GM12865 (cell line): Measurements from ENCODE around the gene CALD1.

ENCODE experiments used
- DNase-seq: peaks from one replicate; pipeline ENCODE4 v3.0.0; 2010; ENCODE audit warnings: low read depth
- H3K4me3 ChIP-seq: 2 replicates; pipeline ENCODE4 v1.5.1; 2011; ENCODE audit warnings: mild to moderate bottlenecking, low read depth, low read length, control low read depth
- TF ChIP-seq, protein P1 (sequence below): IDR thresholded peaks from 2 replicates; pipeline ENCODE4 v1.5.1; 2011; ENCODE audit warnings: low read length, control low read depth, low read depth, inconsistent platforms; ENCODE audit not compliant: insufficient read depth; ENCODE audit errors: missing control alignments

The CALD1 gene

DNA sequence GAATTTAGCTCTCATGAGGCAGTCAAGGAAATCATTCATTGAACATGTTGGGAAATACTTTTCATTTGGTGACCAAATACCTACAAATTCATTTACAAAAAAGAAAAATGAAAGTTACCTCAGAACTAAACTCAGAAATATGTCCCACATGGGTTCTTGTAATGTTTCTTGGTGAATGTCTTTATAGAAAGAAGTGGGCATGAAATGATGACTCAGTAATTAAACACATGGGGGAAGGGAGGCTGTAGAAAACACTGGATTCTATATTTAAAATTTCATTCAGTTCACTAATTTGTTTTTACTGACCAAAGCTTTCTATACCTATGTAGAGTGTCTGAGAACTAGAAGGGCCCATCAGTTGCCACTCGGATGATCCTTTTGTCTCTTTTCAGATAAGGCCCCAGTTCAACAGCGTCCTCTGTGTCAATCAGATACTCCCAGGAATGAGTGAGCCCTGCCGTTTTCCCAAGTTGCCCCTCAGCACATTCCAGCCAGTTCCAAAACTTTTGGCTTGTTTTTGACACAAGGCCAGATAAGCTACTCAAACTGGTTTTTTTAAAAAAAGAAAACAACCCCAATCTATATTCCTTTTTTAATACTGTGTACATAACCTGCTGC, 157.6 kb downstream of the CALD1 start:
- H3K4me3 ChIP-seq: no peak overlapping the region
- TF ChIP-seq, protein P1, sequence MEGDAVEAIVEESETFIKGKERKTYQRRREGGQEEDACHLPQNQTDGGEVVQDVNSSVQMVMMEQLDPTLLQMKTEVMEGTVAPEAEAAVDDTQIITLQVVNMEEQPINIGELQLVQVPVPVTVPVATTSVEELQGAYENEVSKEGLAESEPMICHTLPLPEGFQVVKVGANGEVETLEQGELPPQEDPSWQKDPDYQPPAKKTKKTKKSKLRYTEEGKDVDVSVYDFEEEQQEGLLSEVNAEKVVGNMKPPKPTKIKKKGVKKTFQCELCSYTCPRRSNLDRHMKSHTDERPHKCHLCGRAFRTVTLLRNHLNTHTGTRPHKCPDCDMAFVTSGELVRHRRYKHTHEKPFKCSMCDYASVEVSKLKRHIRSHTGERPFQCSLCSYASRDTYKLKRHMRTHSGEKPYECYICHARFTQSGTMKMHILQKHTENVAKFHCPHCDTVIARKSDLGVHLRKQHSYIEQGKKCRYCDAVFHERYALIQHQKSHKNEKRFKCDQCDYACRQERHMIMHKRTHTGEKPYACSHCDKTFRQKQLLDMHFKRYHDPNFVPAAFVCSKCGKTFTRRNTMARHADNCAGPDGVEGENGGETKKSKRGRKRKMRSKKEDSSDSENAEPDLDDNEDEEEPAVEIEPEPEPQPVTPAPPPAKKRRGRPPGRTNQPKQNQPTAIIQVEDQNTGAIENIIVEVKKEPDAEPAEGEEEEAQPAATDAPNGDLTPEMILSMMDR: no peak
- no peak for DNase-seq

DNA sequence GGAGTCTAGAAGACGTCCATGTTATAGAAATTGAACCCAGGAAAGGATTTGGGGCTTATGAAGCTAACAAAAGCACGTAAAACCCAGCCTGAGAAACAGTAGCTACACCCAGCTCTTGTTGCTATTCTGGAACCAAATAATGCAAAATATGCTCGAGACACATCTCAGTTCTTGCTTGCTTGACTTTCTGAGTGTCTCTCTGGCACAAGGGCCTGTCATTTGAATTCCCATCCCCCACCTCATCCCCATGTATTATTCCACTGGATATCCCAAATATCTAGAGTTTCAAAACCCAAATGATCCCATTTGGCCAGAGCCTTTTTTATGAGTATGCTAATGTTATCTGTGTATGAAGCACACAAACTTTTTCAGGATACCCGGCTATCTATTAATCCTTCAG, 158.7 kb downstream of the CALD1 start:
- TF ChIP-seq, protein P1: no peak
- no peak for DNase-seq

DNA sequence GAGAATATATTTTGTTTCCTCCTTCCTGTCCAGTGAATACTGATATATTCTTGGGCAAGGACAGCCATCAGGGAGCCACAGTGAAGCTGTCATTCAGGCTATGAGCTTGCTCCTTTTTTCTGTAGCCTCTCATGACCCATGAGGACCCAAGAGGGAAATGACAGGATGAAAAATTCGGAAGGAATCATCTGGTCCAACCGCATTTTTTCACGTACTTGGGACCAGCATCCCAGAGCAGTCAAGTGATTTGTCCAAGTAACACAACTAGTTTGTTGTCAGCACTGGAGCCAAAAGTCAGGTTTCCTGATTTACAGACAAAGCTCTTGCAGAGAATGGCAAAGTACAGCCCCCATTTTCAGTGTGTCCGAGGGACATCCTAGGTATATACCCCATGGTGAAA, 159.7 kb downstream of the CALD1 start:
- TF ChIP-seq, protein P1: no peak
- DNase-seq: no peak

More for the DNA sequence above, 158.7 kb downstream of the CALD1 start:
- no peak overlapping the region for H3K4me3 ChIP-seq

DNA sequence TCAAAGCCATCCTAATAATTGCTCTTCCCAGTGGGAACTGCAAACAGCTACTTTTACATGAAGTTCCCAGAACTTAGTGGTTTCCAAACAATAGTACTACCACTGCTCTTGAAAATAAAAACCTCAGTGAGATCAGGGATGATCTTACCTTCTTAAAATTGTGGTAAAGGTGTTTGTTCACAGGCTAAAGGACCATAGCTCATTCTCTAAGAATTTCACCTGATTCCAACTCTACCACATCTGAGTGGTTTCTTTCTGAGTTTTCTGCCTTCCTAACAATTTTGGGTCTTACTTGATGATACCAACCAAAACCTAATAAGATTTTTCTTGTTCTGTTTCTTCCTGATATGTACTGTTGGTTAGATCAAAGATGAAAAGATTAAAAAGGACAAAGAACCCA, 161.3 kb downstream of the CALD1 start:
- DNase-seq: no peak
- no peak overlapping the region for H3K4me3 ChIP-seq
- TF ChIP-seq, protein P1: no peak

More for the DNA sequence above, 159.7 kb downstream of the CALD1 start:
- H3K4me3 ChIP-seq: no peak overlapping the region

DNA sequence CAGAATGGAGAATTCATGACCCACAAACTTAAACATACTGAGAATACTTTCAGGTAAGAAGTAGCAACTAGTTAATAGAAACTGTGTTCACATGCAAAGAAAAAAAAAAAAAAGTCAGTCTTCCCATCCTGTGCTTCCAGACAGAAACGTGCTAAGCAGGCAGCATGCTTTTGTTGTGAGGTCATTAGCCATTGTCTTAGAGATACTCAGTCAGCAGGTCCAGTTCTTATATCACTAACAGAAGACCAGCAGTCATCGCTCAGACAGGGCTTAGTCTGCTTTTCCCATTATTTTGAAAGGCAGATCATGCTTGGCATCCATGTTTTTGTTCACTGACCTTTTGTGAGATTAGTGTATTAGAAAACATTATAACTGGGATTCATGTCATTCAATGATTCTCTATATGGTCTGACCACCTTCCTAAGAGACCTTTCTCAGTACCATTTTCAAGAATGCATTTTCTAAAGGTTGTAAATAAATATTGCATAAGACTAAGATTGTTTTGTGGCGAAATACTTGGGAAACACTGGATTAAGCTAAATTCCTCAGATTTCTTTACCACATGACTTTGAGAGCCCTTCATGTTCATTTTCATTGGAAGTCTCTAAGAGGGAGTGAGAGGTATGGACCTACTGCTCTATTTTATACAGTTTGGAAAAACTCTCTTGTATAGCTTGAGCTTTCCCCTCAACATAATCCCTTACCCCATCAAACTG, 161.9 kb downstream of the CALD1 start:
- no peak overlapping the region for H3K4me3 ChIP-seq
- TF ChIP-seq, protein P1: no peak
- no peak for DNase-seq

DNA sequence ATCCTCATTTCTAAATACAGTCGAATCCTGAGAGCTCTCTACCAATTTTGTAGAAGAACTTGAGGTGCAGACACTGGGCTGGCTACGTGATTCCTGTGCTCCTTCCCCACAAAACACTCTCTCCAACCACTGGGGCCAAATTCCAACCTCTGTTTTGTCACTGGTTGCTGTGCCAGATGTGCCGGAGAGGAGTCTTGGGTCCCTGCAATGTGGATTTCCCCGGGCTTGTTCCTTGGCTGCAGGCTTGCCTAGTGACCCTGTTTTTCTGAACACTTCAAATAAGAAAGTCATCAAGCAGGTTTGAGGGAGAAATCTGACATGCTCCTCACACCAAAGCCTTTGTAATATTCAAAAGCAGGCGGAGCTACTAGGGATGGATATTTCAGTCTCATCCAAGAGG, 162.5 kb downstream of the CALD1 start:
- no peak for DNase-seq
- H3K4me3 ChIP-seq: no peak overlapping the region
- TF ChIP-seq, protein P1: no peak
